HG03066 (cell line): Measurements from ENCODE around the gene APOLD1.
"Not testable (repeated sequence)": the region's sequence is repeated elsewhere in the genome, so short reads cannot be mapped to it uniquely, and the experiment has no call there.

ENCODE experiments used
- ATAC-seq: cut with Tn5 transposase; IDR thresholded peaks from one replicate; pipeline ENCODE4 v1.9.1; 2021; ENCODE audit warnings: low read depth; ENCODE audit not compliant: unreplicated experiment

The APOLD1 gene

DNA sequence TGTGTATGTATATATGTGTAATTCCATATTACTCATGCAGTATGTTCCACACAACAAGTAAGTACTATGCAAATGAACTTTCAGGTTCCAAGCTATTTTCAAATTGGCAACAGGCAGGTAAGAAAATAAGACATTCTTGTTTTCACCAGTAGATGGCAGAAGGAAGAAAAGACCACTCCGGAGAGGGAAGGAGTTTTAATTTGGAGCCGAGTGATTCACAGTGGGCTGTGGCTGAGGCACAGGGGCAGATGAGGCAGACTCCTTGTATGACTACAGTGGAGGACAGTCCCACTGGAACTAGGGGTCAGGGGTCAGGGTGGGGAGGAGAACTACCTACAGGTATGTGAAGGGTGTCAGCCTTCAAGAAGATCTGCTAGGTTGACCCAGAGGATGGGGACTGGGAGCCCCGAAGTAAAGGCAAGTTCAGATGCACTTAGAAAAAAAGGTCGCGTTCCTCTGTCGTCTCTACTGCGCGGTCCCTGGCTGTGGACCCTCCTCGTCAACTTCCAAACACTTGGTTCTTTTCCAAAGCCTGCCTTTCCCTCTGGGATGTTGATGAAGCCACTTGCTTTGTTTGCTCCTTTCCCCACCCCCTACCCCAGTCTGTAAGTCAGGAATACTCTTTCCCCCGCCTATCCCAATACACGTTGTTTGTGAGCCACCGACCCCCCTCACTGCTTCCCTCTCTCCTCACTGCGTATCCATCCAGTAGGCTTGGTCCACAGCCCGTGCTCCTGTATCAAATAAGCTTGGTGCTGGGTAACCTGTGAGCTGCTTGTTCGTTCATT lies 51.8 kb downstream of the APOLD1 start:
- ATAC-seq = peak; percentile 58

DNA sequence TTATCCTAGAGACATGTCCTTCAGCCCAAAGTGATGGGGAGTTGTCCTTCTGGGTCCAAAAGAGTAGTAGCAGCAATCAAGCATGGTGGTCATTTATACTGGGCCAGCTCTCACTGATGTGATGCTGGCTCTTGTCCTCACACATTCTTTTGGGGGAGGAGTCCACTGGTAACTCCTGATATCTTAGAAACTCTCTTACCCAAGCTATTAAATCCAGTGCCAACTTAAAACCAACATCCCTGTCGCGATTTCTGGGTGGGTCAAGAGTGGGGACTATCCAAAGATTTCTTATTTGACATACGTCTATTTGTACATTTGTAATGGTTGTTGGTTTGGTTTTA lies 52.3 kb downstream of the APOLD1 start:
- ATAC-seq = no peak

GRCh38 chr12:12839003-12839395 lies 53.5 kb downstream of the APOLD1 start:
- no peak for ATAC-seq

- ATAC-seq = not testable (repeated sequence)
These were observed 54.0 kb downstream of the APOLD1 start for GRCh38 chr12:12839439-12839838.

GRCh38 chr12:12839873-12840579 lies 54.6 kb downstream of the APOLD1 start:
- no peak for ATAC-seq

GRCh38 chr12:12840580-12840899 lies 55.1 kb downstream of the APOLD1 start:
- ATAC-seq = no peak
